KG1 (cell line): ENCODE measurements around the gene ANO8.
"Not testable (repeated sequence)": the region's sequence is repeated elsewhere in the genome, so short reads cannot be mapped to it uniquely, and the experiment has no call there.

Experiments used
- DNase-seq: peaks from one replicate; lab custom pipeline; 2025; lab: John Stamatoyannopoulos, UW

ANO8 gene

GRCh38 chr19:17286752-17287151 lies 47.9 kb downstream of the ANO8 start:
- DNase-seq = no peak

GRCh38 chr19:17286263-17286662 lies 48.4 kb downstream of the ANO8 start:
- DNase-seq = no peak

GRCh38 chr19:17285415-17286135 lies 49.1 kb downstream of the ANO8 start:
- DNase-seq = no peak

GRCh38 chr19:17283504-17283996 lies 51.1 kb downstream of the ANO8 start:
- no peak for DNase-seq

GRCh38 chr19:17282488-17283125 lies 52.0 kb downstream of the ANO8 start:
- no peak for DNase-seq

- no peak for DNase-seq
Measured at GRCh38 chr19:17281391-17282304, 53.0 kb downstream of the ANO8 start, which contains the start of gene ANKLE1. Gene ANKLE1, plus strand, starts transcription at chr19:17281901. Its CDS starts 20 bp downstream, at chr19:17281921.

- DNase-seq = no peak
Measured at GRCh38 chr19:17279436-17279835, 55.2 kb downstream of the ANO8 start.

GRCh38 chr19:17275441-17276175 lies 59.0 kb downstream of the ANO8 start:
- no peak for DNase-seq

GRCh38 chr19:17274892-17275291 lies 59.8 kb downstream of the ANO8 start:
- DNase-seq = not testable (repeated sequence)
